GM19239 (cell line): ENCODE measurements around the gene ZNF83.
"Not testable (repeated sequence)": the region's sequence is repeated elsewhere in the genome, so short reads cannot be mapped to it uniquely, and the experiment has no call there.

Experiments used
- DNase-seq: peaks from one replicate; pipeline ENCODE4 v3.0.0; 2011; ENCODE audit warnings: low spot score; ENCODE audit not compliant: insufficient read length
- FAIRE-seq: peaks from 2 replicates; lab custom pipeline; 2011; peaks lifted over from hg19 to GRCh38; lab: Jason Lieb, UNC

Gene ZNF83

DNA sequence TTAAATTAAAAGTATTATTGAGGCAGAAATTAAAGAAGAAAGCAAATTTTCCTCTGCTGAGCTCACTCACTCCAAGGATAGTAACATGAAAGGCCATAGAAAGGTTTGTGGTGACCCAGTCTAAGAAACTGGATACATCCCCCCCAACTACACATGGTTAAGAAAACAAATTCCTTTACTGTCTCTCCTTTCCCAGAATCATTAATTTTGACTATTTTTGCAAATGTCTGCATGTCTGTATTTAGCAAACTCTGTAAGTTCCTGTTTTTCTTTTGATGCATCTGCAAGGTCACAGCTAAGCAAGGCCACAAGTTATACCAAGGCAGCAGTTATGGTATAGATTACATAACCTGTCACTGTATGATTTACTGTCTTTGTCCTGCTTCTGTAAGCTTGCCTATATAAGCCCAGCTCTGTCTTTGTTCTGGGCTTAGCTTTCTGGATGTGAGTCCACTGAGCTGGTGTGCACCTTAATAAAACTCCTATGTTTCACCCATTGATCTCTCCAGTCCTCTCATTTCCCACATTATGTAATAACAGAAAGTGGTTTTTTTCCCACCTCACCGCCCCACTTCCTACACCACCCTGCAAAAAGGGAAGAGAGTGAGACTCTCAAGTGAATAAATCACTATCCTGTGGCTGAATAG, 8.5 kb upstream of the ZNF83 start:
- FAIRE-seq (no peak), DNase-seq (no peak)

DNA sequence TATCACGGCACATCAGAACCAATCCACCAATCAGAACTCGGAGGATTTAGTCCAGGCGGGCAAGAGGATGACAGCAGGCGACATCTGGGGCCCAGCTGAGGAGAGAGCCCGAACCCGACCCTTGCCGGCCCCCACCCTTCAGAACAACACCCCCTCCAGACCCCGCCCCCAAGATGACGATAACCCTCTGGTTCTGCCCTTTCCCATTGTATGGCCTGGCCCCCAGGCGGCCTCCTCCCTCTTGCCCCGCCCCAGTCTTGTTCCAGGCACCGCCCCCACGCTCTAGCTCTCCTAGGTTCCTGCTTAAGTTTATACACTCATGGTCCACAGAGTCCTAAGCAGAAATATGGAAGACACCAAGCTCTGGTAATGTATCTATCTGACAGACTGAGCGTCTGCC, 2.8 kb upstream of the ZNF83 start:
- DNase-seq, result no peak
- no peak for FAIRE-seq

DNA sequence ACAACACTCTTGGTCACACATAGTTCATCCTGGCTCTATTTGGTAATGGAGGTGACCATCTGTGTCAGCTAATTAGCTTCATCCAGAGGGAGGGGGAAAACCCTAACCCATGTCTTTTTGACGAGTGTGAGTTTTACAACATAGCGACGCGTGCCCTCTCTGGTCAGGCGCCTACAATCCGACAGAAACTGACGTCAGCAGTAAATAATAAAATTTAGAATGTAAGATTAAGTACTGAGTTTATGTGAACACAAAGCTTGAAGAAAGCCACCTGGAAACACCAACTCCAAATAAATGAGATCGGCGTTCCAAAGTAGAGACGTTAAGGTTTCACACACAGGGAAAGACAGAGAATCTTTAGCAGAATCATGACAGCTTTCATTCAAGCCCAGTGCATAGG, 1.8 kb upstream of the ZNF83 start:
- FAIRE-seq, result no peak
- DNase-seq, result no peak

DNA sequence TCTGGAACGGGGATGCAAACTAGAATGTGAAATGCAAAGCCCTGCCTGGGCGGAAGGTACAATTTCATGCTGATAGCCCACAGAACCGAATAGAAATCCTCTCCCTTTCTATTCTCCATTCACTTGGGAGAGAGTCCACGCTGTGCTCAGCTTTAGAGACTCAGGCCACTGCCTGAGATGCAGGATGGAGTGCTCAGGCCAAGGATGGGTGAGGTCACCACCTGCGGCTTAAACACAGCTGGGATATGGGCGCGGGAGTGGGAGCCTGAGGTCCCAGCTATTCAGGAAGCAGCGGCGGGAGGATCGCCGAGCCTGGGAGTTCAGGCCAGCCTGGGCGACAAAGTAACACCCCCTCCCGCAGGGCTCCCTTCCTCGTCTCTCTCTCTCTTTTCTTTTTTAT, 446 bp upstream of the ZNF83 start:
- DNase-seq (no peak), FAIRE-seq (no peak)

DNA sequence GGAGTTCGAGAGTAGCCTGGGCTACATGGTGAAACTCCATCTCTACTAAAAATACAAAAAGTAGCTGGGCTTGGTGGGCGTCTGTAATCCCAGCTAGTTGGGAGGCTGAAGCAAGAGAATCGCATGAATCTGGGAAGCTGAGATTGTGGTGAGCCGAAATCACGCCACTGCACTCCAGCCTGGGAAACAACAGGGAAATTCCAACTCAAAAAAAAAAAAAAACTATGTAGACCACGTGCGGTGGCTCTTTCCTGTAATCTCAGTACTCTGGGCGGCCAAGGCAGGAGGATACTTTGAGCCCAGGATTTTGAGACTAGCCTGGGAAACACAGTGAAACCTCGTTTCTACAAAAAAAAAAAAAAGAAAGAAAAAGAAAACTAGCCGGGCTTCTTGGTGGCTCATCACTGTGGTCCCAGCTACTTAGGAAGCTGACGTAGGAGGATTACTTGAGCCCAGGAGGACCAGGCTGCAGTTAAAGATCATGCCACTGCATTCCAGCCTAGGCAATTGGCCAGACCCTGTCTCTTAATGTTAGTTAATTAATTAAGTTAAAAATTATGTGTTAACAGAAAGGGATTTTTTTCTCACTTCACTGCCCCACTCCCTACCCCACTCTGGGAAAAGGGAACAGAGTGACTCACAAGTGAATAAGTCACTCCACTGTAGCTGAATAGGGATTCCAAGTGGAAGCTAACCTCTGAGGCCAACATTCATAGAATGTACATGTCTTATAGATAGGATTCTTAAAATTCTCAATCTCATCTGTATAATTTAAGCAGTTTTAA, 2.2 kb downstream of the ZNF83 start:
- DNase-seq, result no peak
- no peak for FAIRE-seq

DNA sequence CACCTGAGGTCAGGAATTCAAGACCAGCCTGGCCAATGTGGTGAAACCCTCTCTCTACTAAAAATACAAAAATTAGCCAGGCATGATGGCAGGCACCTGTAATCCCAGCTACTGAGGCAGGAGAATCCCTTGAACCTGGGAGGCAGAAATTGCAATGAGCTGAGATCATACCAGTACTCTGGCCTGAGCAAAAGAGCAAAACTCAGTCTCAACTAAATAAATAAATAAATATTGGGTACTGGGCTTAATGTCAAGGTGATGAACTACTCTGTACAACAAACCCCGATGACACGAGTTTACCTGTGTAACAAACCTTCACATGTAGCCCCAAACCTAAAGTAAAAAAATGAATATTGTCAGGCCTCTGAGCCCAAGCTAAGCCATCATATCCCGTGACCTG, 10.7 kb downstream of the ZNF83 start:
- DNase-seq, FAIRE-seq: not testable (repeated sequence)

DNA sequence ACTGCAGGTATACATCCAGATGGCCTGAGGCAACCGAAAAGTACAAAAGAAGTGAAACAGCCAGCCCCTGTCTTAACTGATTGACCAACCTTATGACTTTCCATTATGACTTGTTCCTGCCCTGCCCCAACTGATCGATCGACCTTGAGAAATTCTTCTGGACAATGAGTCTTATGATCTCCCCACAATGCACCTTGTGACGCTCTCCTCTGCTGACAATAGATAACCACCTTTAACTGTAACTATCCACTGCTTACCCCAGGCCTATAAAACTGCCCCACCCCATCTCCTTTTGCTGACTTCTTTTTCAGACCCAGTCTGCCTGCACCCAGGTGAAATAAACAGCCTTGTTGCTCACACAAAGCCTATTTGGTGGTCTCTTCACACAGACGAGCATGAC, 11.2 kb downstream of the ZNF83 start:
- FAIRE-seq (no peak), DNase-seq (no peak)

DNA sequence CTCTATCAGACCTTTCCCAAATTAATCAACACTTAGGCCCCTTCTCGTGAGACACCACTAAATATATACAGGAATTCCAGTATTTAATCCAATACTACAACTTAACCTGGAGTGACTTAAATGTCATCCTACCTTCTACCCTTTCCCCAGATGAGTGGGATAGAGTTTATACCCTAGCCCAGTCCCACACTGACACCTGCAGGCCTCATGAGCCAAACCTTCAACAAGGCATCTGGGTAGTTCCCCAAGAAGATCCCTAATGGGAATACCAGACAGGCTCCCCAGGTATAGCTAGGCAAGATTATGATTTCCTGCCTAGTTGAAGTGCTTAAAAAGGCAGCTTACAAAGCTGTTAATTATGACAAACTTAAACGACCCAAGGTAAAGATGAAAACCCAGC, 15.9 kb downstream of the ZNF83 start:
- FAIRE-seq, result no peak
- DNase-seq, result no peak

DNA sequence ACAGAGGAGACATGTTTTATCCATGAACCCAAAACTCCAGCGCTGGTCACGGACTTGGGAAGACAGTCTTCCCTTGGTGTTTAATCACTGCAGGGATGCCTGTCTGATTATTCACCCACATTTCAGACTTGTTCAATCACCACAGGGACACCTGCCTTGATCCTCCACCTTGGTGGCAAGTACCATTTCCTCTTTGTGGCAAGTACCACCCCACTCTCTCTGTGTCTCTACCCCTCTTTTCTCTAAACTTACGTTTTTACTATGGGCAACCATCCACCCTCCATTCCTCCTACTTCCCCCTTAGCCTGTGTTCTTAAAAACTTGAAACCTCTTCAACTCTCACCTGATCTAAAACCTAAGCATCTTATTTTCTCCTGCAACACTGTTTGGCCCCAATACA, 16.8 kb downstream of the ZNF83 start:
- FAIRE-seq (no peak), DNase-seq (no peak)

DNA sequence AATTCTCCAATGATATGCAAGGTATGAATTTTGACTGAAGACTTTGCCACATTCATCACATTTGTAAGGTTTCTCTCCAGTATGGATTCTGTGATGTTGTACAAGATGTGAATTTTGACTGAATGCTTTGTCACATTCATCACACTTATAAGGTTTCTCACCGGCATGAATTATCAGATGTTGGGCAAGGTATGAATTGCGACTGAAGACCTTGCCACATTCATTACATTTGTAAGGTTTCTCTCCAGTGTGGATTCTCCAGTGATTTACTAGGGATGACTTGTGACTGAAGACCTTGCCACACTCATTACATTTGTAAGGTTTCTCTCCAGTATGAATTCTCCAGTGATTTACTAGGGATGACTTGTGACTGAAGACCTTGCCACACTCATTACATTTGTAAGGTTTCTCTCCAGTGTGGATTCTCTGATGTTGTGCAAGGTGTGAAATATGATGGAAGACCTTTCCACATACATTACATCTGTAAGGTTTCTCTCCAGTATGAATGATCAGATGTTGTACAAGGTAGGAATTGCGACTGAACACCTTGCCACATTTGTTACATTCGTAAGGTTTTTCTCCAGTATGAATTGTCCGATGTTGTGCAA, 24.8 kb downstream of the ZNF83 start:
- FAIRE-seq (no peak), DNase-seq (no peak)

DNA sequence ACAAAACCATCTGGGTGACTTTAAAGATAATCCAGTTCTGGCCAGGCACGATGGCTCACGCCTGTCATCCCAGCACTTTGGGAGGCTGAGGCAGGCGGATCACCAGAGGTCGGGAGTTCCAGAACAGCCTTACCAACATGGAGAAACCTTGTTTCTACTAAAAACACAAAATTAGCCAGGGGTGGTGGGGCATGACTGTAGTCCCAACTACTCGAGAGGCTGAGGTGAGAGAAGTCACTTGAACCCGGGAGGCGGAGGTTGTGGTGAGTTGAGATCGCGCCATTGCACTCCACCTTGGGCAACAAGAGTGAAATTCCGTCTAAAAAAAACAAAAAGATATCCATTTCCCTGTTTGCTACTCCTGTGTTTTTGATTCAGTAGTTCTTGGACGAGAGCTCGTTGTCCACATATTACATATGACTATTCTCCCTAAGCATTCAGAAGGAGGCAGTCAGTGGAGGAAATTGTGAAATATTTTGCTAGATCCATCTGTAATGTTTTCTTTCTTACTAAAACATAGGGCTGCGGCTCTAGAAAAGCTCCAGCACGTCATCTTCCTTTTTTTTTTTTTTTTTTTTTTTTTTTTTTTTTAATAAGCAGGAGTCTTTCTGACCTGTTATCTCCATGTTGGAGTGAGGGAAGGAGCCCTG, 34.5 kb downstream of the ZNF83 start:
- DNase-seq (no peak), FAIRE-seq (no peak)

DNA sequence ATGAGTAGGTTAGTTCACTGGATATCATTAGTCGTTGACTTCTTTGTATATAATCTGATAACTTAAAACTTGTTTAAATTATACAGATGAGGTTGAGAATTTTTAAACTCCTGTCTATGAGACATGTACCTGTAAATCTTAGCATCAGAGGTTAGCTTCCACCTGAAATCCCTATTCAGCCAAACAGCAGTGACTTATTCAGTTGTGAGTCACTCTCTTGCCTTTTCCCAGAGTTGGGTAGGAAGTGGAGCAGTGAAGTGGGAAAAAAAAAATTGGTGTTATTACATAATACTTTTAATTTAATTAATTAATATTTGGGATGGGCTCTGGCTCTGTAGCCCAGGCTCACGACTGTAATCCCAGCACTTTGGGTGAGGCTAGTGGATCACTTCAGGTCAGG, 35.2 kb downstream of the ZNF83 start:
- DNase-seq (no peak), FAIRE-seq (no peak)

DNA sequence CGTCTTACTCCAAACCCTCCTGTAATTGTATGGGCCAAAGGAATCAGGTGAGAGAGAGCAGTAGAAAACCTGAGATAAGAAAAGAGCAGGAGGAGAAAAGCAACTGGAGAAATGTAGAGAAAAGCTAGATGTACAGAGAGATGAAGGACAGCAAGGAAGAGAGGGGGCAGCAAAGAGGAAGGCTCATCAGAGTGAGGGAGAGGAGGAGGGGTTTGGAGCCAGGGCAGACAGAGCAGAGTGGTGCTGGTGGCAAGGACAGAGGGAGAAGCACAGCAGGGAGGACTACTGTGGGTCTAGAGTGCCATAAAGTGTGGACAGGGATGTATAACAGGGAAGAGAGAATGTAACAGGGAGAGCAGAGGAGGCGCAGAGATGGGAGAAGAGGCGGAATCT, 36.2 kb downstream of the ZNF83 start:
- not testable (repeated sequence) for FAIRE-seq

DNA sequence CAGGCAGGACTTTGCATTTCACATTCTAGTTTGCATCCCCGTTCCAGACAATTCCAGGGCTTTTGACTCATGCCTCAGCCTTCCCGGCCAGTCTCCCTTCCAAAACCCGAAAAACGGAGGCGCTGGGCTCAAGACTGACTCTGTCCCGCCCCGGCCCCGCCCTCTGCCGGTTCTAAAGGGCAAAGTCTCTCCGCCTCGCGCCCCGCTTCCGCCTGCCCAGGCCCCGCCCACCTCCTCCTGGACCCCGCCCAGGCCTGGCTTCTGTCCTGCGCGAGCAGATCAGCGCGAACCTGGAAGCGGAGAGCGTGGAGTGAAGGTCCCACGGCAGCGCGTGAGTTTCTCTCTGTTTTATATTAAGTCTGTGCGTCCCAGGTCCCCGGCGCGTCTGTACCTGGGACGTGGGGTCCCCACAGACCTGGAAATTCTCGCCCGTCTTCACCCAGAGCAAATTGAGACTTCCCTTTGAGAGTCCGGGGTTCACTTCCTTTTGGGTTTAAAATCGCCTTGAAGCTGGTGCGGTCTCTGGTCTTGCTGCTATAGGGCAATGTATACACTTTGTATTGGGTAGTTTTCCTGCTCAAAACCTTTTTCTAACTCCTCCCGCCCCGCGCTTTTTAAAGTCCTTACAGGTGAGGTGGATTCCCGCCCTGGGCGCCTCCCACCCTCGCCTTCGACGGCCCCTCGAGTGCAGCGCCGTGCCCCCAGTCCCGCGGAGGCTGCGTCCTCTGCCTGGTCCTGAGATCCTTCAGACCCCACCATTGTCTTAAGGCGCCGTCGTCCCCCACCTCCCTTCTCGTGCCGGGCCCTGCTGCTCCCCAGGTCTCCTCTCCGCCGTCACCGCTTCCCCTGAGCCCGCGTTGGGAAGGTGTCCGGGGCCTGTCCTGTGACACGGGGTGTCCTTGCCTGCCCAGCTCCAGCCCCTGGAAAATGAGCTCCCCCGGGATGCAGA, 36.9 kb downstream of the ZNF83 start:
- FAIRE-seq (peak; percentile 89), DNase-seq (peak; percentile 75)

More for the DNA sequence above, 36.2 kb downstream of the ZNF83 start:
- DNase-seq, result not testable (repeated sequence)

DNA sequence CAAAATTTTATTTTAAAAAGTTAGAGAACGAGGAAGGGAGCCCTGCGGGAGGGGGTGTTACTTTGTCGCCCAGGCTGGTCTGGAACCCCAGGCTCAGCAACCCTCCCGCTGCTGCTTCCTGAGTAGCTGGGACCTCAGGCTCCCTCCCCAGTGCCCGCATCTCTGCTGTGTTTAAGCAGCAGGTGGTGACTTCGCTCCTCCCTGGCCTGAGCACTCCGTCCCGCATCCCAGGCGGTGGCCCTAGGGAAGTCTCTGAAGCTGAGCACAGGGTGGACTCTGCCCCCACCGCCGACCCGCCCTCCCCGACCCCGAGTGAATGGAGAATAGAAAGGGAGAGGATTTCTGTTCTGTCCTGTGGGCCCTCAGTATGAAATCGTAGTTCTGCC, 37.5 kb downstream of the ZNF83 start:
- no peak for FAIRE-seq
- DNase-seq, result no peak

DNA sequence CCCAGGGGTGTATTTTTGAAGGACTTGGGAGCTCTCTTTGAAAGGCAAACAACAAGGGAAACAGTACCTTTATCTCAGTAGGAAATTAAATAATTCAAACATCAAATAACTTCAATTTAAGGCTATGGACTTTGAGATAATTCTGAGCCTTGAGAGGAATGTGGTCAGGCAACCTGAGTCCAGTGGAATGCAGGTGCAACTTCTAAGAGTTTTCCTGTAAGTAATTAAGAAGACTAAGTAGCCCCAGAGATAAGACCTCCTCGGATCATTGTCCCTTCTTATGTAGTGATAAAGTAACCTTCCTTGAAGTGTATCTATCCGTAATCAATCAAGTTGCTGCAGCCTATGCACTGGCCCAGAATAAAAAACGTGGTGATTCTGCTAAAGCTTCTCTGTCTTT, 38.9 kb downstream of the ZNF83 start:
- no peak for FAIRE-seq

DNA sequence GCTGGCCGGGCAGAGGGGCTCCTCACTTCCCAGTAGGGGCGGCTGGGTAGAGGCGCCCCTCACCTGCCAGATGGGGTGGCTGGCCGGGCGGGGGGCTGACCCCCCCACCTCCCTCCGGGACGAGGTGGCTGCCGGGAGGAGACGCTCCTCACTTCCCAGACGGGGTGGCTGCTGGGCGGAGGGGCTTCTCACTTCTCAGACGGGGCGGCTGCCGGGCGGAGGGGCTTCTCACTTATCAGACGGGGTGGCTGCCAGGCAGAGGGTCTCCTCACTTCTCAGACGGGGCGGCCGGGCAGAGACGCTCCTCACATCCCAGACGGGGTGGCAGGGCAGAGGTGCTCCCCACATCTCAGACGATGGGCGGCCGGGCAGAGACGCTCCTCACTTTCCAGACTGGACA, 44.7 kb downstream of the ZNF83 start:
- not testable (repeated sequence) for DNase-seq, FAIRE-seq

More for the DNA sequence above, 38.9 kb downstream of the ZNF83 start:
- DNase-seq, result no peak

DNA sequence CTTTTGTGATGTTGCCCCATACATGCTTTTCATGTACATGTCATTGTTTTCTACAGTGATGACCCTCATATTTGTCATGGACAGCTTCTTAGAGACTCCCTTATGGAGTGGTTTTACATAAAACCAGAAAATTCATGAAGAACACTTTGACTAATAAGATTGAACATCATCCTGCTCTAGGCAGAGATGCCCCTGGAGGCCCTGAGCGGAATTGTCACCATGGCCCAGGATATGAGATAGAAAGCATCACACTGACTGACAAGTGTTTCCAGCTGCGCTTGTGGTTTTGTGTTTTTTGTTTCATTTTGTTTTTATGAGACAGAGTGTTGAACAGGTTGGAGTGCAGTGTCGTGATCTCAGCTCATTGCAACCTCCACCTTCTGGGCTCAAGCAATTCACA, 45.9 kb downstream of the ZNF83 start:
- FAIRE-seq, result no peak
- DNase-seq, result no peak

DNA sequence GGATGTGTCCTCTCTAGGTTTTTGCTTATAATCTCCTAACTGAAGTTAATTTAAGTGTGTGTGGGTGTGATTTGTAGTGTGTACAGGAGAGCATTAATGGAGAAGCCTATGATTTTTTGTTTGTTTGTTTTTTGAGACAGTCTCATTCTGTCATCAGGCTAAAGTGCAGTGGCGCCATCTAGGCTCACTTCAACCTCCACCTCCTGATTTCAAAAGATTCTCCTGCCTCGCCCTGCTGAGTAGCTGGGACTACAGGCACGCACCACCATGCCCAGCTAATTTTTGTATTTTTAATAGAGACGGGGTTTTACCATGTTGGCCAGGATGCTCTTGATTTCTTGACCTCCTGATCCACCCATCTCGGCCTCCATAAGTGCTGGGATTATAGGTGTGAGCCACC, 47.4 kb downstream of the ZNF83 start:
- DNase-seq (no peak), FAIRE-seq (no peak)

DNA sequence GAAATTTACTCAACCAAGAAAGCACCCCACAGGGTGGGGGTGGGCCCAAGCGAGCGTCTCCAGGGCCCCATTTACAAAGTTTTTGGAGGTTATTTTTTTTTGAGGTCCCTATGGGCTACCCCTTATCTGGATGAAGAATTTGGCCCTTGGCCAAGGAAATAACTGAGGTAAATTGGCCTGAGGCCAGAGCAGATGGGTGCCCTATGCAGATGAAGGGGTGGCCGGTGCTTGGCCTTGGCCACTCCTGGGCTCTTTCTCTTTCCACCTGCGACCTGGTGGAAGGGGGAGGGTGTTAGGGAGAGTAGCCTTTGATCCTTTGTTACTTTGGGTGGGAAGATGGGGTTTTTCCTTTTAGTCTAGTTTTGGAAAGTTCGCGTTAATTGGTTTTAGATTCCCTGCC, 52.6 kb downstream of the ZNF83 start:
- DNase-seq (no peak), FAIRE-seq (no peak)
